ENCODE measurements around the gene GRID1.

The GRID1 gene

DNA sequence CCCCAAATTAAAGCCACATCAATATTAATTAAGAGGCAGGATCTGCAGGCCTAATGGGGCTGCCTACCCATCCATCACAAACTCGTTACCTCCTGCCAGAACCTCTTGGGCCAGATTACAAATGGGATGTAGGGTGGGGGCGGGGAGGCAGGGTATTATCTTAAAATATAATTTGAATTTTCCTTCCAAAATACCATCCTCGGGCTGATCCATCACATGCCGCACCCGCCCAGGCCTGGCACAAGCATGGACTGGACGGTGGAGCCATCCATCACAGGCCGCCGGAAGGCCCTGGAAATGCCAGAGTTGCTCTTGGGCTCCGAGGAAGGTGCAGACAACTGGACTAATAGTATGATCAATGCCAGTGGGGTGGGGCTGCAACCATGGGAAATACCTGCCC is 212.8 kb downstream of the GRID1 start:
- no peak for DNase-seq
- TF ChIP-seq, protein P1, sequence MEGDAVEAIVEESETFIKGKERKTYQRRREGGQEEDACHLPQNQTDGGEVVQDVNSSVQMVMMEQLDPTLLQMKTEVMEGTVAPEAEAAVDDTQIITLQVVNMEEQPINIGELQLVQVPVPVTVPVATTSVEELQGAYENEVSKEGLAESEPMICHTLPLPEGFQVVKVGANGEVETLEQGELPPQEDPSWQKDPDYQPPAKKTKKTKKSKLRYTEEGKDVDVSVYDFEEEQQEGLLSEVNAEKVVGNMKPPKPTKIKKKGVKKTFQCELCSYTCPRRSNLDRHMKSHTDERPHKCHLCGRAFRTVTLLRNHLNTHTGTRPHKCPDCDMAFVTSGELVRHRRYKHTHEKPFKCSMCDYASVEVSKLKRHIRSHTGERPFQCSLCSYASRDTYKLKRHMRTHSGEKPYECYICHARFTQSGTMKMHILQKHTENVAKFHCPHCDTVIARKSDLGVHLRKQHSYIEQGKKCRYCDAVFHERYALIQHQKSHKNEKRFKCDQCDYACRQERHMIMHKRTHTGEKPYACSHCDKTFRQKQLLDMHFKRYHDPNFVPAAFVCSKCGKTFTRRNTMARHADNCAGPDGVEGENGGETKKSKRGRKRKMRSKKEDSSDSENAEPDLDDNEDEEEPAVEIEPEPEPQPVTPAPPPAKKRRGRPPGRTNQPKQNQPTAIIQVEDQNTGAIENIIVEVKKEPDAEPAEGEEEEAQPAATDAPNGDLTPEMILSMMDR (IDR thresholded peaks at IDR 0.05): no peak
- Histone ChIP-seq H3K9me3 (no peaks in the 10 kb centered on the region), H3K27ac (no peak overlapping the region), H3K4me1 (no peaks in the 10 kb centered on the region), H3K36me3 (no peaks in the 10 kb centered on the region), H3K27me3 (no peaks in the 10 kb centered on the region), H3K4me3 (no peak overlapping the region)
- intact Hi-C loops (cut with DNase I; ENCODE audit: low total_unique reads): no loop called here

DNA sequence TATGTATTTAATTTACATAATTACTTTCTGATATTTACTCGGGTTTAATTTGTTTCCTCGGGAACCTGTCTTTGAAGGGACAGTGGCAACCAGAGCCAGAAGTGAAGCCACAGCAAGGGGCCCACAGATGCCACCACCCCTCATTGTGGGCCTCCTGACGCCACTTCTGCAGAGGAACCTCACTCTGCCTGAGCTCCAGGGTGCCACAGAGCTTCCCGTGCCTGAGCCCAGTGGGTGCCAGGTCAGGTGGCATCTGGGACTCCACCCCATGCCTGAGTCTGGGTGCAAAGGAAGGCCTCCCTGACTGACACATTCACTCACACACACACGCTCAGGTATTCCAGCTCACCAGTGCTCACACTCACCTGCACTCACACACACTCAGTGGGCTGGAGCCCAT is 213.7 kb downstream of the GRID1 start:
- DNase-seq: no peak
- Histone ChIP-seq H3K4me3 (no peak overlapping the region), H3K27me3 (no peaks in the 10 kb centered on the region), H3K9me3 (no peaks in the 10 kb centered on the region), H3K4me1 (no peaks in the 10 kb centered on the region), H3K27ac (no peak overlapping the region), H3K36me3 (no peaks in the 10 kb centered on the region)
- TF ChIP-seq, protein P1 (IDR thresholded peaks at IDR 0.05): no peak
- intact Hi-C loops (cut with DNase I; ENCODE audit: low total_unique reads): no loop called here

DNA sequence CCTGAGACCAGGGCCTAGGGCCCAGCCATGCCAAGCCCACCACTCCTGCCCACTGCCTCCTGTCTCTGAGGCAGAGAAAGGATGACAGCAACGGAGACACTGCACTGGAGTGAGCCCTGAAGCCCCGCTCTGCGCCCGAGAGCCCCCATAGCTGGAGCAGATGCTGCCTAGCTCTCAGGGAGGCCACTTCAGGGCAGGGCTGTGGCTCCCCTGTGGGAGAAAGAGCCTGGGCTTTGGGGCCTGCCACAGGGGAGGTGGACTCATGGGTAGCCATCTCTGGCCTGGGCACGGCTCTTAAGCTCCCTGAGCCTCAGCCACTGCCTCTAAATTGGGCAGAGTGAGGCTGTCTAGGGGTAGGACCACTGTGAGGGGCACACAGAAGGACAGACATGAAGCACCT is 214.2 kb downstream of the GRID1 start:
- no peak overlapping the region for H3K4me3 ChIP-seq
- no peaks in the 10 kb centered on the region for H3K27me3 ChIP-seq
- no peak for DNase-seq
- no peaks in the 10 kb centered on the region for H3K9me3 ChIP-seq
- H3K4me1 ChIP-seq: no peaks in the 10 kb centered on the region
- no peak overlapping the region for H3K27ac ChIP-seq
- no peaks in the 10 kb centered on the region for H3K36me3 ChIP-seq
- intact Hi-C loops (cut with DNase I; ENCODE audit: low total_unique reads): no loop called here
- TF ChIP-seq, protein P1 (IDR thresholded peaks at IDR 0.05): no peak

DNA sequence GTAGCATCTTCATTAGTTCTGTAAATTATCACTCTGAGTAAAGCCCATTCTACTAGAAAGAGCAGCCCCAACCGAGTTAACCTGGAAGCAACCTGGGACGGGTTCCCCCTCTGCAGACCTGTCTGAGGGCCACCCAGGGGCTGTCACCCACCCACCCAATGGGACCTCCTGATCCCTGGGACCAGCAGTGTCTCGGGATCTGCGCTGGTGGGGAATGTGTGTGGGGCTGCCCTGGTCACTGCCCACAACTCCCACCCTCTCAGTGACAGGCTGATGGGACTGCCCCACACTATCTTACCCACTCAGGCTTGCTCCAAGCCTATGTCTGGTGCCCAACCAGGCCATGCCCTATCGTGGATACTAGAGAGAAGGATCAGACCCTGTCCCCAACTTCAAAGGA is 215.0 kb downstream of the GRID1 start:
- no peak for DNase-seq
- no peaks in the 10 kb centered on the region for H3K4me1 ChIP-seq
- H3K4me3 ChIP-seq: no peak overlapping the region
- no peaks in the 10 kb centered on the region for H3K27me3 ChIP-seq
- no peaks in the 10 kb centered on the region for H3K36me3 ChIP-seq
- H3K27ac ChIP-seq: no peak overlapping the region
- H3K9me3 ChIP-seq: no peaks in the 10 kb centered on the region
- intact Hi-C loops (cut with DNase I; ENCODE audit: low total_unique reads): no loop called here
- TF ChIP-seq, protein P1 (IDR thresholded peaks at IDR 0.05): no peak

DNA sequence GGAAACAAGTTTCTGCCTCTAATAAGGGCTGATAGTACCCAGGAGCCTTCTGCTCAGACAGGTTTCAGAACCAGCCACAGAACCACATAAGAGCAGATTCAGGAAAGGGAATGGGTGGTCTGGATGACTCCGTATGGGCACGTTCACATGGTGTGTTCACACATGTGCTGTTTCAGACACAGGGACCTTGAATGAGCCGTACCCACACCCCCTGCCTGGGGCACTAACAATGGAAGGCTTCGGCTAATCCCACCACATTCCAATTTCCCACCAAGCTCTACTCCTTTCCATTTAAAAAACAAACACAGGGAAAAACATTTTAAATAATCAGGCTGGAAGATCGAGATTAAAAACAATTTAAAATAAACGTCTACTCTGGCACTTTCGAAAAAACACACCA is 217.3 kb downstream of the GRID1 start:
- Histone ChIP-seq H3K9me3 (no peaks in the 10 kb centered on the region), H3K27me3 (no peaks in the 10 kb centered on the region), H3K4me1 (no peaks in the 10 kb centered on the region), H3K4me3 (no peak overlapping the region), H3K36me3 (no peaks in the 10 kb centered on the region), H3K27ac (no peak overlapping the region)
- TF ChIP-seq, protein P1 (IDR thresholded peaks at IDR 0.05): no peak
- DNase-seq: no peak
- intact Hi-C loops (cut with DNase I; ENCODE audit: low total_unique reads): no loop called here

DNA sequence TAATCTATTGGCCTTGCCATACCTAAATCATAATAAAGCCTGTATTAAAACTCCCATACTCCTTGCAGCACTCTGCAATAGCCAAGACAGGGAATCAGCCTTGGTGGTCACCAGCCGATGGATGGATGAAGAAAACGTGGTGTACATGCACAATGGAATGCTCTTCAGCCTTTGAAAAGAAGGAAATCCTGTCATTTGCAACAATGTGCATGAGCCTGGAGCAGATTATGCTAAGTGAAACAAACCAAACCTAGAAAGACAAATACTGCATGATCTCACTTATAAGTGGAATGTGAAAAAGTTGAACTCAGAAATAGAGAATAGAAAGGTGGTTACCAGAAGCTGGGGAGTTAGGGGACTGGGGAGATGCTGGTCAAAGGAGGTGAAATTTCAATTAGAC is 218.5 kb downstream of the GRID1 start:
- Histone ChIP-seq H3K4me1 (no peaks in the 10 kb centered on the region), H3K27me3 (no peaks in the 10 kb centered on the region), H3K36me3 (no peaks in the 10 kb centered on the region), H3K4me3 (no peak overlapping the region), H3K27ac (no peak overlapping the region), H3K9me3 (no peaks in the 10 kb centered on the region)
- TF ChIP-seq, protein P1 (IDR thresholded peaks at IDR 0.05): no peak
- no peak for DNase-seq
- intact Hi-C loops (cut with DNase I; ENCODE audit: low total_unique reads): no loop called here
